HG03378 (cell line): Measurements from ENCODE around the gene ASMTL.
"Not testable (repeated sequence)": the region's sequence is repeated elsewhere in the genome, so short reads cannot be mapped to it uniquely, and the experiment has no call there.

Experiments
- ATAC-seq: cut with Tn5 transposase; IDR thresholded peaks from one replicate; pipeline ENCODE4 v1.9.1; 2021; ENCODE audit warnings: mild to moderate bottlenecking, moderate library complexity; ENCODE audit not compliant: unreplicated experiment

The ASMTL gene

GRCh38 chrX:1416327-1416784 is 36.4 kb downstream of the ASMTL start:
- ATAC-seq: no peak

- no peak for ATAC-seq
Observed at GRCh38 chrX:1412551-1413161, 40.1 kb downstream of the ASMTL start.

DNA sequence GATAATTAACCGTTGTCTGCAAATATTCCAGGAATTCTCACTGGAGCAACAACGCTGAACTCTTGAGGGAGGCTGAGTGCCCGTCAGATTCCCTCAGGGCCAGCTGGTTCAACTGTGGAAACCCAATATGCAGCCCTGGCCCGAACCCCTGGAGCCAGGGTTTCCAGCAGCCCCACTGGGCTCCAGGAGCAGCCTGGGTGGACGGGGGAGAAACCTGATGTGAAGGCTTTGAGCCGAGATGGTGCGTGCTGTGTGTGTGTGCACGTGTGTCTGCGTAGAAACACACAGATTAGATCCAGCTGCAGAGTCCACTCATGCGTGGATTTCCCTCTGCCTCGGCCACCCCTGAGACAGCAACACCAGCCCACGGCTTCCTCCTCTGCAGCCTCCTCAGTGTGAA is 41.4 kb downstream of the ASMTL start:
- ATAC-seq: no peak

GRCh38 chrX:1407035-1407434 is 45.7 kb downstream of the ASMTL start:
- no peak for ATAC-seq

DNA sequence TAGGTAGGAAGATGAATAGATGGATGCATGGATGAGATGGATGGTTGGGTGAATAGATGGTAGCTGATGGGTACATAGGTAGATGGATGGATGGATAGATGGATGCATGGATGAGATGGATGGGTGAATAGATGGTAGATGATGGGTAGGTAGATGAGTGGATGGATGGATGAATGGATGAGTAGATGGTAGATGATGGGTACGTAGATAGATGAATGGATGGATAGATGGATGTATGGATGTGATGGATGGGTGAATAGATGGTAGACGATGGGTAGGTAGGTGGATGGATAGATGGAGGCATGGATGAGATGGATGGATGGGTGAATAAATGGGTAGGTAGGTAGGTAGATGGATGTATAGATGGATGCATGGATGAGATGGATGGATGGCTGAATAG is 46.9 kb downstream of the ASMTL start:
- not testable (repeated sequence) for ATAC-seq

- ATAC-seq: not testable (repeated sequence)
Observed at GRCh38 chrX:1403867-1404266, 48.8 kb downstream of the ASMTL start.

DNA sequence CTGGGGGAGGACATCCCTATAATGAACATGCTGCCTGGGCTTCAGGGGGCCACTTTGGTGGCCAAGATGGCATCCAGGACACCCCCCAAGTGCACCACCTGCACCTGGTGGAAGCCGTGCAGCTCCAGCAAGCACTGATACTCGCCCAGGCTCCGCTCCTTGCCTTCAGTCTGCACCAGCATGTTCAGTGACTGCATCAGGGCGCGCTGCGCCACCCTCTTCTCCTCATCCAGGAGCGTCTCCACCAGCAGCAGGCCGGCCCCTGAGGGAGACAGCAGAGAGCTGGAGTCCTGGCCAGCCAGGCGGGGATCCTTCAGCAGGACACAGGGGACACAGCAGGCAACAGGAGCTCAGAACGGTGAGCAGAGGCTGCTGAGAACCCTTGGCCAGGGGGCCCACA is 49.5 kb downstream of the ASMTL start:
- no peak for ATAC-seq

GRCh38 chrX:1401611-1402430 is 50.9 kb downstream of the ASMTL start:
- no peak for ATAC-seq

DNA sequence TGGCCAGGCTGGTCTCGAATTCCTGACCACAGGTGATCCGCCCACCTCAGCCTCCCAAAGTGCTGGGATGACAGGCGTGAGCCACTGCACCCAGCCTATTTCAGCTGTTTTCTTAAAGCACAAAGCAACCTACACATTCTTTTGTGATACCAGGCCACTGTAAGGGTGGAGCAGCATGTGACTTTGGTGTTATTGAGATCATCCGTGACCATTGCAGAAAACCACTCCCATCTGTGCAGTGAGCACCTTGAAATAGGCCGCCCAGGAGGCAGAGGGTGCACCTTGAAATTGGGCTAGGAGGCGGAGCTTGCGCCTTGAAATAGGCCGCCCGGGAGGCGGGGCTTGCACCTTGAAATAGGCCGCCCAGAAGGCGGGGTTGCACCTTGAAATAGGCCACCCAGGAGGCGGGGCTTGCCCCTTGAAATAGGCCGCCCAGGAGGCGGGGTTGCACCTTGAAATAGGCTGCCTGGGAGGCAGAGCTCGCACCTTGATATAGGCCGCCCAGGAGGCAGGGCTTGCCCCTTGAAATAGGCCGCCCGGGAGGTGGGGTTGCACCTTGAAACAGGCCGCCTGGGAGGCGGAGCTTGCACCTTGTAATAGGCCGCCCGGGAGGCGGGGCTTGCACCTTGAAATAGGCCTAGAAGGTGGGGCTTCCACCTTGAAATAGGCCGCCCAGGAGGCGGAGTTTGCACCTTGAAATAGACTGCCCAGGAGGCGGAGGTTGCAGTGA is 51.8 kb downstream of the ASMTL start:
- no peak for ATAC-seq

DNA sequence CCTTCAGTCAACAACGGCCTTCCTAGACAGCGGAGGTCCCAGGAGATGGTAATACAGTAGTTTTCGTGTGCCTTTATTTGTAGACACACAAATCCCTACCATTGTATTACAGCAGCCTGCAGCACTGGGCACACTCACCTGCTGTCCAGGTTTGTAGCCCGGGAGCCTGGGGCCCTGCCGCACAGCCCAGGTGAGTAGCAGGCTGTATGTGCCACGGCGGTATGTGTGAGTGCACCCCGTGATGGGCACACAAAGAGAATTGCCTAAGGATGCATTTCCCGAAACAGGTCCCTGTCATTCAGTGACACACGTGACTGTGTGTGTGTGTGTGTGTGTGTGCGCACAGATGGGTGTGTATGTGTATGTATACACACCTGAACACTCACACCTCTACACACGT is 52.7 kb downstream of the ASMTL start:
- no peak for ATAC-seq

DNA sequence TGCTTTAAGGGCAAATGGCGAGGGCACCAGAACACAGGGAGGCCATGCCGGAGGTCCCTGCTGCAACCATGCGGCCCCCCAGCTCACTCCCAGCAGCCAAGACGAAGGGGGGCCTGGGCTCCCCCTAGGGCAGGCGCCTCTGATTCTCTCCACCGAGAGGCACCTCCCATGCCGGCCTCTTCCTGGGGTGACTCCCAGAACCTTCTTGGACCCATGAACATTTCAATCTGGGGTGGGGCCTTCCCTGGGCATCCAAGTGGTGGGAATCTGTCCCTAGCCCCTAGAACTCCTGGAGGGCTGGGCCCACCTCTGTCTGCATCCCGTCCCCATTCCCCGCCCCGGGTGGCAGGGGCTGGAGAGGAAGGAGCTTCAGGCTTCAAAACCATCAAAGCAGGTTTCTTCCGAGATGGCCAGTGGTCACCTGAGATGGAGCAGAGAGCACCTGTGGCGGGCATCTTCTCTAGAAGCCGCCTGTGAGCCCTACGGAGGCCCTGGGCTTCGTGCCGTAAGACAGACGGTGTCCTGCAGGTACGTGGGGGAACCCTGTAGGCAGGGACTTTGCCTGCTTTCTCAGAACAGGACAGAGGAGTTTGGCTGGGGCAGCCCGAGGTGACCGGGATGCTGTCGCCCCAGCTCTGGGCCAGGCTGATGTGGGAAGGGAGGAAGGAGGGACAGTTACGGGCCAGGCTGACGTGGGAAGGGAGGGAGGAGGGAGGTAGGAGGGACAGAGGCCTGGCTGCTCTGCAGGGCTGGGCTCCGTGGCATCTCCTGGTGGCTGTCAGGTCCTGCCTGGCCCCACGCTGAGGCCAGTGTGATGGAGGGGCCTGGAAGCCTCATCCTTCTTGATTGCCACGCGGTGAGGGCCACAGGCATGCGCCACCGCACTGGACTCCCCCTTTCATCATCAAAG is 54.0 kb downstream of the ASMTL start:
- ATAC-seq: no peak

DNA sequence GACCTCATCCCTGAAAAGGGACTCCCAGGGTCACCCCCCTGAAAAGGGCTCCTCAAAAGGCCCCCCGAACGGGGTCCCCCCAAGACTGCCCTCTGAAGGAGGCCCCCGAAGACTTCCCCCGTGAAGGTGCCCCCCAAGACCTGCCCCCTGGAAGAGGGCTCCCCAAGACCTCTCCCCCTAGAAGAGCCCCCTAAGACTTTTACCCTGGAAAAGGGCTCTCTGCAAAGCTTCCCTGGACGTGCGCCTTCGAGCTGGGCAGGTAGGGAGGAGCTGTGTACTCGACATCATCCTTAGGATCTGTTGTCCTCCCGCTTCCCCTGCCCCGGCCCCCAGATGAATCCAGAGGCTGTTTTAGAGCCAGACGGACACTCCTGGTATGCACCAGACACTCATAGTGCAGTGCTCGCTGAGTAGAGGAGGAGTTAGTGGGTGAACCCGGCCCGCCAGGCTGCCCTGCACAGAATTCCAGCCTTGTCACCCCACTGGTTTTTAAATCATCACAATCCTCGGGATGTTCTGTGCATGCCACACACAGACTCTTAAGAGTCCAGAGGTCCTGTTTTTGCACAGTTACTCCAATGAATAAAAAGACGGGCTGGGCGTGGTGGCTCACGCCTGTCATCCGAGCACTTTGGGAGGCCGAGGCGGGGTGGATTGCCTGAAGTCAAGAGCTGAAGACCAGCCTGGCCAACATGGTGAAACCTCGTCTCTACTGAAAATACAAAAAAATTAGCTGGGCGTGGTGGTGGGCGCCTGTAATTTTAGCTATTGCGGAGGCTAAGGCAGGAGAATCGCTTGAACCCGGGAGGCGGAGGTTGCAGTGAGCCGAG is 55.1 kb downstream of the ASMTL start:
- no peak for ATAC-seq

- no peak for ATAC-seq
Observed at GRCh38 chrX:1397001-1397400, 55.7 kb downstream of the ASMTL start.

DNA sequence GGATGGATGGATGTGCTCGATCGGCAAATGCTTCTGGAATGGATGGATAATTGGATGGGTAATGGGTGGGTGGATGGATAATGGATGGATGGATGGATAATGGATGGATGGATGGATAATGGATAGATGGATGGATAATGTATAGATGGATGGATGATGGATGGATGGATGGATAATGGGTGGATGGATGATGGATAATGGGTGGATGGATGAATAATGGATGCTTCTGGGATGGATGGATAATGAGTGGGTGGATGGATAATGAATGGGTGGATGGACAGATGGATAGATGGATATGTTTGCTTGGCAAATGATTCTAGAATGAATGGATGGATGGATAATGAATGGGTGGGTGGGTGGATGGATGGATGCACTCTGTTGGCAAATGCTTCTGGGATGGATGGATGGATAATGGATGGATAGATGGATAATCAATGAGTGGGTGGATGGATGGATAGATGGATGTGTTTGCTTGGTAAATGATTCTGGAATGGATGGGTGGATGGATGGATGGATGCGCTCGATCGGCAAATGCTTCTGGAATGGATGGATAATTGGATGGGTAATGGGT is 57.0 kb downstream of the ASMTL start:
- no peak for ATAC-seq

DNA sequence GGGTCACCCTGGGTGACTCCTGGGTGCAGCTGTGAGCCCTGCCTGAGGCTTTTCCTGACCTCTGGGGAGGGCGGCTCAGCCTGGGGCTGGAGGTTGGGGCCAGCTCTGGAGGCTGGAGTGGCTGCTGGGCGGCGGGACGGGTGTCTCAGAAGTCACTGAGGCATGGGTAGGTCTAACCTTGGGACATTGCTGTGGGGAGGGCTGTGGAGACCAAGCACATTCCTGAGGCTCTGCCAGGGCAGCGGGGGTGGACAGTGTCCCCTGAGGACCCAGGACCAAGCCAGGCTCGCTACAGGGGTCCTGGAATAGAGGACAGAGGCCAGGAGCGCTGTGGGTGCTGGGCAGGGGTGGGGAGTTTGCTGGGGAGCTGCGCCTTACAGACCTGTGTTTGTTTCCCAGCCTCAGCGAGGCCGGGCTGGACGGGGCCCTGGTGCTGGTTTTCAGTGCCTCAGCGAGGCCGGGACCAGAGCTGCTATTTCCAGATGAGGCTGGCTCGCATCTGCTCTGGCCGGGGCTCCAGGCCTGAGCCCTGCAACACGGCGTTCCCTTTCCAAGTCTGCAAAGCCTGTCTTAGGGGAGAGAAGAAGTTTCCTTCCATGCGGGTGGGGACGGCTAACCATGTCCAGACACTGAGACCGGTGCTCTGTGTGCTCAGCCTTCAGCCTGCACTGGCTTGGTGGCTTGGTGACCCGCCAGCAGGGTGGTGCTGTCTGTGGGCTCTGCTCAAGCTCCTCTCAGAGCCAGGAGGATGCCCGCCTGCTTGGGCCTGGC is 57.8 kb downstream of the ASMTL start:
- ATAC-seq: no peak

GRCh38 chrX:1393871-1394615 is 58.7 kb downstream of the ASMTL start:
- ATAC-seq: no peak

DNA sequence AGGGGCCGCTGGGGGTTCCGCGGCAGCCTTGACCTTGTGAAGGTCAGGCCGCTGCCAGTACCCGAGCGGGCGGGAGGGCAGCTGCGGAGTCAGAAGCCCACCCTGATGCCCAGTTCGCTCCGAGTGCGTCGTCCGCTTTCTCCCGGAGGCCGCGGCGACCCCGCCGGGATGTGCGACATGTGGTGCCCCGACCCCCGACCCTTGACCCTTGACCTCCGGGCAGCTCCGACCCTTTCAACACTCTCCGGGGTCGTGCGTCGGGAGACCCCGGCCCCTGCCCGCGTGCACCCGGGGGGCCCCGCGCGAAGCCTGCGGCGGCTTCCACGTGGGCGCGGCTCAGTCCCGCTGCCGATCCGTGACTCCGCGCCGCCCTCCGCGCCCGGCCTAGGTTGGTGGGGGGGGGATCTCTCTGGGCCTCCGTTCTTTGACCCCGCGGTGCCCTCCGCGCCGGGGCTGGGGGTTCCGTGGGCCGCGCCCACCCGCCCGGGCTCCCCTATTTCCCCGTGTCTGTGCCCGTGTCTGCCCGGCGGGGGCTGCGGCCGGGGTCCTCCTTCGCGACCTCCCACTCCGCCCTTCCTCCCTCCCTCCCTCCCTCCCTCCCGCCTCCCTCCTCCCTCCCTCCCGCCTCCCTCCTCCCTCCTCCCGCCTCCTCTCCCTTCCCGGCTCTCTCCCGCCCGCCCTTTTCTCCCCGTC is 60.2 kb downstream of the ASMTL start:
- ATAC-seq: peak; percentile 23
